Measurements from ENCODE around the gene SENP6. TPM values are rescaled to one million over a fixed set of nuclear protein-coding genes. Genes with fewer than 3 reads are reported as not detected.
"Not testable (repeated sequence)": the region's sequence is repeated elsewhere in the genome, so short reads cannot be mapped to it uniquely, and the experiment has no call there.

Gene SENP6
- polyA plus RNA-seq, 1 donor (not counting 4 experiments of a cell fraction or from before 2014, with no cell fraction given), result 41.1 TPM

DNA sequence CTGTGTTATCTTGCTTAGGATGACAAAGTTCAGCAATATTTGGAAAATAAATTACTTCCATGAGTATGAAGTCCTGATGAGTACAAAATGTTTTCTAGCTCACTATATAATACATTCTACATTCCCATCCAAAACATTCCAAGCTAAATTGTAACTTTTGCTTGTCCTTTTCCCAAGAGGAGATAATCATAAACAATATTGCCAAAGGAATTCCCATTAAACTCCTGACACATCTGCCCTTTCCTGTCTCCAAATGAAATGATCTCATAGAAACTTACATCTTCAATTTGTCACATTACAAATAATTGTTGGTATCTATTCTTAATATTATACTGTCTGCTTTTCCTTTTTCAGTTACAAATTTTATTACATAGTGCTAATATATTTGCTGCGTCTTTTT is 20.4 kb upstream of the SENP6 start:
- H3K27me3 ChIP-seq (ENCODE audit: control insufficient read depth, extremely low read depth, insufficient read depth, low read length), result no peaks in the 10 kb centered on the region
- no peak overlapping the region for H3K9ac ChIP-seq (ENCODE audit: control insufficient read depth, extremely low read depth, insufficient read depth, low read length)
- no peak for DNase-seq (ENCODE audit: low read depth, low spot score)
- H3K79me2 ChIP-seq (ENCODE audit: control insufficient read depth, insufficient read depth, low read length), result no peaks in the 10 kb centered on the region
- no peak overlapping the region for H2AFZ ChIP-seq (ENCODE audit: control insufficient read depth, low read length)
- H3K4me2 ChIP-seq (ENCODE audit: control insufficient read depth, extremely low read depth, insufficient read depth, low read depth, low read length), result no peak overlapping the region
- FAIRE-seq, result no peak
- H3K4me3 ChIP-seq (ENCODE audit: control insufficient read depth in 2 of 3, extremely low read depth in 1 of 3, insufficient read depth in 2 of 3, low read depth in 1 of 3, low read length in 3 of 3), result no peak overlapping the region
- TF ChIP-seq, protein P1, sequence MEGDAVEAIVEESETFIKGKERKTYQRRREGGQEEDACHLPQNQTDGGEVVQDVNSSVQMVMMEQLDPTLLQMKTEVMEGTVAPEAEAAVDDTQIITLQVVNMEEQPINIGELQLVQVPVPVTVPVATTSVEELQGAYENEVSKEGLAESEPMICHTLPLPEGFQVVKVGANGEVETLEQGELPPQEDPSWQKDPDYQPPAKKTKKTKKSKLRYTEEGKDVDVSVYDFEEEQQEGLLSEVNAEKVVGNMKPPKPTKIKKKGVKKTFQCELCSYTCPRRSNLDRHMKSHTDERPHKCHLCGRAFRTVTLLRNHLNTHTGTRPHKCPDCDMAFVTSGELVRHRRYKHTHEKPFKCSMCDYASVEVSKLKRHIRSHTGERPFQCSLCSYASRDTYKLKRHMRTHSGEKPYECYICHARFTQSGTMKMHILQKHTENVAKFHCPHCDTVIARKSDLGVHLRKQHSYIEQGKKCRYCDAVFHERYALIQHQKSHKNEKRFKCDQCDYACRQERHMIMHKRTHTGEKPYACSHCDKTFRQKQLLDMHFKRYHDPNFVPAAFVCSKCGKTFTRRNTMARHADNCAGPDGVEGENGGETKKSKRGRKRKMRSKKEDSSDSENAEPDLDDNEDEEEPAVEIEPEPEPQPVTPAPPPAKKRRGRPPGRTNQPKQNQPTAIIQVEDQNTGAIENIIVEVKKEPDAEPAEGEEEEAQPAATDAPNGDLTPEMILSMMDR (optimal IDR thresholded peaks at IDR 0.05 in 1 of 3, IDR thresholded peaks at IDR 0.05 in 1 of 3, conservative IDR thresholded peaks at IDR 0.05 in 1 of 3; ENCODE audit: extremely low read depth in 1 of 3, insufficient read depth in 2 of 3, low read length in 3 of 3), result no peak
- no peak for TF ChIP-seq EZH2 (IDR thresholded peaks at IDR 0.05; ENCODE audit: low read length)
- no peaks in the 10 kb centered on the region for H3K36me3 ChIP-seq (ENCODE audit: control insufficient read depth in 2 of 2, extremely low read depth in 1 of 2, insufficient read depth in 2 of 2, low read length in 2 of 2)
- H4K20me1 ChIP-seq (ENCODE audit: control insufficient read depth, extremely low read depth, insufficient read depth, low read length), result no peaks in the 10 kb centered on the region
- H3K27ac ChIP-seq (ENCODE audit: control insufficient read depth, insufficient read depth, low read length), result no peak overlapping the region
- H3K4me1 ChIP-seq (ENCODE audit: control insufficient read depth, extremely low read depth, insufficient read depth, low read length), result no peaks in the 10 kb centered on the region
- no peaks in the 10 kb centered on the region for H3K9me3 ChIP-seq (ENCODE audit: control insufficient read depth, low read depth, low read length)
- dilution Hi-C loops (cut with MboI; ENCODE audit: extremely low pct_ligation_motif_present, low sequenced_read_pairs), result no loop called here
- no peaks in the 10 kb centered on the region for H3K9me1 ChIP-seq (ENCODE audit: control insufficient read depth, extremely low read depth, insufficient read depth, low read length)

DNA sequence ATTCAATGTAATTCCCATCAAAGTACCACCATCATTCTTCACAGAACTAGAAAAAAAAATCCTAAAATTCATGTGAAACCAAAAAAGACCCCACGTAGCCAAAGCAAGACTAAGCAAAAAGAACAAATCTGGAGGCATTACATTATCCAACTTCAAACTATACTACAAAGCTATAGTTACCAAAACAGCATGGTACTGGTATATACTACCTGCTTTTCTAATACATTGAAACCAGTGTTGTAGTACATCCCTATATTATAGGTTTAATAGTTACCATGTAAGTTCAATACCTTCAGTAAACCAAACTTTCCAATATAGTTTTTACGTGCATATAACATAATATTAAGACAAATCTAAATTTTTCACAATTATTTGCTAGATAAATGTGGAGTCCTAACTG is 17.1 kb upstream of the SENP6 start:
- dilution Hi-C loops (cut with MboI; ENCODE audit: extremely low pct_ligation_motif_present, low sequenced_read_pairs); FAIRE-seq: not testable (repeated sequence)

DNA sequence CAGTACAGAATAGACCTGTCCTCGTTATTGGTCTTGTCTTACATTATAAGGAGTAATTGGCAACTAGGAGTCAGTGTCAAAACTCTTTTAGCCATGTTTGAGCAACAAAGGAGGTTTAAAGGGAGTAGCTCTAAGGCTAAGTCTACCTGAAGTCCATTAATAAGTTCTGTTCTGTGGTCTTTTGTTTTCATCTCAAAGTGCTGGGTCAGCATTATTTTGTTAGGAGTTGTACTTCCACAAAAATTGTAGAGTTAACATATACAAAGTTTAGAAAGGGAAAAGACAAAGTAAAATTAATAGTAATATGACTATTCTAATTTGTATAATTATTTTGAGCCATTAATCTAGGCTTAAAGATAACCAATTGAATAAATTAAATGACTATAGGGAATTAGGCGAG is 12.7 kb upstream of the SENP6 start:
- Histone ChIP-seq H3K27me3 (ENCODE audit: control insufficient read depth, extremely low read depth, insufficient read depth, low read length) (no peaks in the 10 kb centered on the region), H3K9me3 (ENCODE audit: control insufficient read depth, low read depth, low read length) (no peaks in the 10 kb centered on the region), H4K20me1 (ENCODE audit: control insufficient read depth, extremely low read depth, insufficient read depth, low read length) (no peaks in the 10 kb centered on the region), H3K4me2 (ENCODE audit: control insufficient read depth, extremely low read depth, insufficient read depth, low read depth, low read length) (no peak overlapping the region), H2AFZ (ENCODE audit: control insufficient read depth, low read length) (no peak overlapping the region), H3K36me3 (ENCODE audit: control insufficient read depth in 2 of 2, extremely low read depth in 1 of 2, insufficient read depth in 2 of 2, low read length in 2 of 2) (no peaks in the 10 kb centered on the region), H3K4me3 (ENCODE audit: control insufficient read depth in 2 of 3, extremely low read depth in 1 of 3, insufficient read depth in 2 of 3, low read depth in 1 of 3, low read length in 3 of 3) (no peak overlapping the region), H3K27ac (ENCODE audit: control insufficient read depth, insufficient read depth, low read length) (no peak overlapping the region), H3K9me1 (ENCODE audit: control insufficient read depth, extremely low read depth, insufficient read depth, low read length) (no peaks in the 10 kb centered on the region), H3K9ac (ENCODE audit: control insufficient read depth, extremely low read depth, insufficient read depth, low read length) (no peak overlapping the region), H3K79me2 (ENCODE audit: control insufficient read depth, insufficient read depth, low read length) (no peaks in the 10 kb centered on the region), H3K4me1 (ENCODE audit: control insufficient read depth, extremely low read depth, insufficient read depth, low read length) (no peaks in the 10 kb centered on the region)
- DNase-seq (ENCODE audit: low read depth, low spot score), result no peak
- dilution Hi-C loops (cut with MboI; ENCODE audit: extremely low pct_ligation_motif_present, low sequenced_read_pairs), result no loop called here
- FAIRE-seq, result no peak
- TF ChIP-seq, protein P1 (optimal IDR thresholded peaks at IDR 0.05 in 1 of 3, IDR thresholded peaks at IDR 0.05 in 1 of 3, conservative IDR thresholded peaks at IDR 0.05 in 1 of 3; ENCODE audit: extremely low read depth in 1 of 3, insufficient read depth in 2 of 3, low read length in 3 of 3), result no peak
- TF ChIP-seq EZH2 (IDR thresholded peaks at IDR 0.05; ENCODE audit: low read length), result no peak

More for the DNA sequence above, 17.1 kb upstream of the SENP6 start:
- H3K9ac ChIP-seq (ENCODE audit: control insufficient read depth, extremely low read depth, insufficient read depth, low read length); H4K20me1 ChIP-seq (ENCODE audit: control insufficient read depth, extremely low read depth, insufficient read depth, low read length); H3K9me3 ChIP-seq (ENCODE audit: control insufficient read depth, low read depth, low read length); H2AFZ ChIP-seq (ENCODE audit: control insufficient read depth, low read length); DNase-seq (ENCODE audit: low read depth, low spot score); H3K79me2 ChIP-seq (ENCODE audit: control insufficient read depth, insufficient read depth, low read length); H3K4me1 ChIP-seq (ENCODE audit: control insufficient read depth, extremely low read depth, insufficient read depth, low read length); H3K4me2 ChIP-seq (ENCODE audit: control insufficient read depth, extremely low read depth, insufficient read depth, low read depth, low read length); H3K27ac ChIP-seq (ENCODE audit: control insufficient read depth, insufficient read depth, low read length); H3K4me3 ChIP-seq (ENCODE audit: control insufficient read depth in 2 of 3, extremely low read depth in 1 of 3, insufficient read depth in 2 of 3, low read depth in 1 of 3, low read length in 3 of 3); H3K27me3 ChIP-seq (ENCODE audit: control insufficient read depth, extremely low read depth, insufficient read depth, low read length); H3K36me3 ChIP-seq (ENCODE audit: control insufficient read depth in 2 of 2, extremely low read depth in 1 of 2, insufficient read depth in 2 of 2, low read length in 2 of 2); H3K9me1 ChIP-seq (ENCODE audit: control insufficient read depth, extremely low read depth, insufficient read depth, low read length): not testable (repeated sequence)

Data from keratinocyte (primary cell).